ENCODE measurements around the gene AP1S1.

GRCh38 chr7:101129603-101130117 is 24.6 kb upstream of the AP1S1 start:
- TF ChIP-seq CTCF (IDR thresholded peaks at IDR 0.05) (no peak), POLR2A (IDR thresholded peaks at IDR 0.05) (no peak)

All from testis (tissue), 2 donors.